OCI-LY1 (cell line): ENCODE data around the gene B4GALT2.

Experiments
- H2AFZ ChIP-seq: fragments of 200-600 bp; sonication (generic), shearing (Covaris generic); 2 replicates; pipeline ENCODE4 v1.6.0; 2014; ENCODE audit warnings: antibody characterized with exemption, mild to moderate bottlenecking, low read length
- H3F3A ChIP-seq: fragments of 200-600 bp; sonication (generic), shearing (Covaris generic); 2 replicates; pipeline ENCODE4 v1.6.0; 2014; ENCODE audit warnings: mild to moderate bottlenecking, antibody characterized with exemption, low read length, moderate library complexity; ENCODE audit not compliant: insufficient read depth
- H3K27ac ChIP-seq: fragments of 200-600 bp; sonication (generic); 2 replicates; pipeline ENCODE4 v1.5.1; 2014; ENCODE audit warnings: low read length, mixed run types, mild to moderate bottlenecking, low read depth; ENCODE audit not compliant: poor library complexity, severe bottlenecking
- H3K27me3 ChIP-seq: fragments of 200-600 bp; sonication (generic); 2 replicates; pipeline ENCODE4 v1.6.0; 2014; ENCODE audit warnings: antibody characterized with exemption, mild to moderate bottlenecking, low read length, moderate library complexity; ENCODE audit not compliant: insufficient read depth
- H3K36me3 ChIP-seq: fragments of 200-600 bp; sonication (generic); 2 replicates; pipeline ENCODE4 v1.6.1; 2014; ENCODE audit warnings: mild to moderate bottlenecking, antibody characterized with exemption, low read length, moderate library complexity, mixed read lengths; ENCODE audit not compliant: insufficient read depth
- H3K4me1 ChIP-seq: fragments of 200-600 bp; sonication (generic); 2 replicates; pipeline ENCODE4 v1.5.1; 2014; ENCODE audit warnings: mild to moderate bottlenecking, low read length, moderate library complexity; ENCODE audit not compliant: insufficient read depth, severe bottlenecking
- H3K4me2 ChIP-seq: fragments of 200-600 bp; sonication (generic), shearing (Covaris generic); 2 replicates; pipeline ENCODE4 v1.6.1; 2014; ENCODE audit warnings: low read length
- H3K4me3 ChIP-seq: fragments of 200-600 bp; sonication (generic); 2 replicates; pipeline ENCODE4 v1.5.1; 2014; ENCODE audit warnings: low read length, low read depth, mild to moderate bottlenecking, mixed read lengths; ENCODE audit not compliant: poor library complexity, severe bottlenecking
- H3K79me2 ChIP-seq: fragments of 200-600 bp; shearing (Covaris generic); 2 replicates; pipeline ENCODE4 v1.6.1; 2016; ENCODE audit warnings: mixed run types, low read length, mixed read lengths; ENCODE audit not compliant: insufficient read depth
- H3K9ac ChIP-seq: fragments of 200-600 bp; sonication (generic), shearing (Covaris generic); 2 replicates; pipeline ENCODE4 v1.6.1; 2014; ENCODE audit warnings: mild to moderate bottlenecking, low read length, mixed read lengths
- H3K9me2 ChIP-seq: fragments of 200-600 bp; sonication (generic), shearing (Covaris generic); 2 replicates; pipeline ENCODE4 v1.6.1; 2014; ENCODE audit warnings: low read depth, mild to moderate bottlenecking, low read length, mixed read lengths
- H3K9me3 ChIP-seq: fragments of 200-600 bp; shearing (Covaris generic); 2 replicates; pipeline ENCODE4 v1.6.1; 2014; ENCODE audit warnings: low read length, mixed read lengths
- H4K20me1 ChIP-seq: fragments of 200-600 bp; sonication (generic), shearing (Covaris generic); 2 replicates; pipeline ENCODE4 v1.6.0; 2016; ENCODE audit warnings: mild to moderate bottlenecking, low read length; ENCODE audit not compliant: insufficient read depth
- EZH2 ChIP-seq: fragments of 200-600 bp; sonication (generic), shearing (Covaris generic); IDR thresholded peaks from 2 replicates; pipeline ENCODE4 v1.8.0; 2017; ENCODE audit warnings: borderline replicate concordance, mixed run types, mild to moderate bottlenecking, antibody characterized with exemption, low read length, moderate library complexity, mixed read lengths
- TF ChIP-seq, protein P1 (sequence below): fragments of 200-600 bp; sonication (generic), shearing (Covaris generic); IDR thresholded peaks from 2 replicates; pipeline ENCODE4 v1.5.1; 2017; ENCODE audit warnings: mild to moderate bottlenecking, antibody characterized with exemption, low read length, moderate library complexity, mixed read lengths

The B4GALT2 gene

GRCh38 chr1:43987159-43987902 is 8.3 kb downstream of the B4GALT2 start:
- H3K79me2 ChIP-seq = no peaks in the 10 kb centered on the region
- H3K9me2 ChIP-seq = no peaks in the 10 kb centered on the region
- no peak overlapping the region for H3K9ac ChIP-seq
- no peaks in the 10 kb centered on the region for H3F3A ChIP-seq
- TF ChIP-seq, protein P1, sequence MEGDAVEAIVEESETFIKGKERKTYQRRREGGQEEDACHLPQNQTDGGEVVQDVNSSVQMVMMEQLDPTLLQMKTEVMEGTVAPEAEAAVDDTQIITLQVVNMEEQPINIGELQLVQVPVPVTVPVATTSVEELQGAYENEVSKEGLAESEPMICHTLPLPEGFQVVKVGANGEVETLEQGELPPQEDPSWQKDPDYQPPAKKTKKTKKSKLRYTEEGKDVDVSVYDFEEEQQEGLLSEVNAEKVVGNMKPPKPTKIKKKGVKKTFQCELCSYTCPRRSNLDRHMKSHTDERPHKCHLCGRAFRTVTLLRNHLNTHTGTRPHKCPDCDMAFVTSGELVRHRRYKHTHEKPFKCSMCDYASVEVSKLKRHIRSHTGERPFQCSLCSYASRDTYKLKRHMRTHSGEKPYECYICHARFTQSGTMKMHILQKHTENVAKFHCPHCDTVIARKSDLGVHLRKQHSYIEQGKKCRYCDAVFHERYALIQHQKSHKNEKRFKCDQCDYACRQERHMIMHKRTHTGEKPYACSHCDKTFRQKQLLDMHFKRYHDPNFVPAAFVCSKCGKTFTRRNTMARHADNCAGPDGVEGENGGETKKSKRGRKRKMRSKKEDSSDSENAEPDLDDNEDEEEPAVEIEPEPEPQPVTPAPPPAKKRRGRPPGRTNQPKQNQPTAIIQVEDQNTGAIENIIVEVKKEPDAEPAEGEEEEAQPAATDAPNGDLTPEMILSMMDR = no peak
- no peak for TF ChIP-seq EZH2
- H3K36me3 ChIP-seq = no peaks in the 10 kb centered on the region
- H4K20me1 ChIP-seq = no peaks in the 10 kb centered on the region
- no peak overlapping the region for H3K4me2 ChIP-seq
- no peak overlapping the region for H3K4me3 ChIP-seq
- H3K27ac ChIP-seq = no peak overlapping the region
- H2AFZ ChIP-seq = no peak overlapping the region
- no peaks in the 10 kb centered on the region for H3K27me3 ChIP-seq
- peaks cover 12% of the 10 kb centered on the region for H3K4me1 ChIP-seq
- H3K9me3 ChIP-seq = no peaks in the 10 kb centered on the region

DNA sequence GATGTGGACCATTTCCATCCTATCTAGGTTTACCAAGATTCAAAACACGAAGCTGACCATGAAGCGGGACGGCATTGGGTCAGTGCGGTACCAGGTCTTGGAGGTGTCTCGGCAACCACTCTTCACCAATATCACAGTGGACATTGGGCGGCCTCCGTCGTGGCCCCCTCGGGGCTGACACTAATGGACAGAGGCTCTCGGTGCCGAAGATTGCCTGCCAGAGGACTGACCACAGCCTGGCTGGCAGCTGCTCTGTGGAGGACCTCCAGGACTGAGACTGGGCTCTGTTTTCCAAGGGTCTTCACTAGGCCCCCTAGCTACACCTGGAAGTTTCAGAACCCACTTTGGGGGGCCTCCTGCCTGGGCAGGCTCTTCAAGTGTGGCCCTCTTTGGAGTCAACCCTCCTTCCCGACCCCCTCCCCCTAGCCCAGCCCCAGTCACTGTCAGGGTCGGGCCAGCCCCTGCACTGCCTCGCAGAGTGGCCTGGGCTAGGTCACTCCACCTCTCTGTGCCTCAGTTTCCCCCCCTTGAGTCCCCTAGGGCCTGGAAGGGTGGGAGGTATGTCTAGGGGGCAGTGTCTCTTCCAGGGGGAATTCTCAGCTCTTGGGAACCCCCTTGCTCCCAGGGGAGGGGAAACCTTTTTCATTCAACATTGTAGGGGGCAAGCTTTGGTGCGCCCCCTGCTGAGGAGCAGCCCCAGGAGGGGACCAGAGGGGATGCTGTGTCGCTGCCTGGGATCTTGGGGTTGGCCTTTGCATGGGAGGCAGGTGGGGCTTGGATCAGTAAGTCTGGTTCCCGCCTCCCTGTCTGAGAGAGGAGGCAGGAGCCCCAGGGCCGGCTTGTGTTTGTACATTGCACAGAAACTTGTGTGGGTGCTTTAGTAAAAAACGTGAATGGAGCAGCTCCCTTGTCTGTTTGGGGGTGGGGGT is 11.5 kb downstream of the B4GALT2 start:
- H3K4me3 ChIP-seq = peak overlapping the region; percentile 59

GRCh38 chr1:43991200-43991475 is 12.1 kb downstream of the B4GALT2 start:
- no peak overlapping the region for H2AFZ ChIP-seq

More for the DNA sequence above, 11.5 kb downstream of the B4GALT2 start:
- Histone ChIP-seq H3K27me3 (no peaks in the 10 kb centered on the region; the same call in 1 of the 2 replicates), H2AFZ (no peak overlapping the region), H3K4me2 (peak overlapping the region; percentile 71), H4K20me1 (no peaks in the 10 kb centered on the region), H3F3A (no peaks in the 10 kb centered on the region), H3K9ac (peak overlapping the region; percentile 52; the same call in 1 of the 2 replicates), H3K9me2 (no peaks in the 10 kb centered on the region), H3K36me3 (no peaks in the 10 kb centered on the region), H3K4me1 (peaks cover 14% of the 10 kb centered on the region), H3K9me3 (no peaks in the 10 kb centered on the region), H3K79me2 (no peaks in the 10 kb centered on the region), H3K27ac (no peak overlapping the region)
- no peak for TF ChIP-seq EZH2
- TF ChIP-seq, protein P1 = peak; percentile 45; the same call in 1 of the 2 replicates

More at GRCh38 chr1:43991200-43991475, 12.1 kb downstream of the B4GALT2 start:
- no peaks in the 10 kb centered on the region; the same call in 1 of the 2 replicates for H3K27me3 ChIP-seq
- no peaks in the 10 kb centered on the region for H3K9me2 ChIP-seq
- peak overlapping the region; percentile 71 for H3K4me2 ChIP-seq
- H3K36me3 ChIP-seq = no peaks in the 10 kb centered on the region
- H3K27ac ChIP-seq = no peak overlapping the region
- TF ChIP-seq EZH2 = no peak
- H3K4me1 ChIP-seq = peaks cover 14% of the 10 kb centered on the region
- peak overlapping the region; percentile 59 for H3K4me3 ChIP-seq
- no peaks in the 10 kb centered on the region for H4K20me1 ChIP-seq
- H3F3A ChIP-seq = no peaks in the 10 kb centered on the region
- H3K9ac ChIP-seq = peak overlapping the region; percentile 52
- no peaks in the 10 kb centered on the region for H3K9me3 ChIP-seq
- no peaks in the 10 kb centered on the region for H3K79me2 ChIP-seq
